Esophagus muscularis mucosa (tissue), 4 donors: ENCODE measurements around the gene ZNF8. TPM values are rescaled to one million over a fixed set of nuclear protein-coding genes. Genes with fewer than 3 reads are reported as not detected.

Experiments used
- DNase-seq: peaks from one replicate; pipeline ENCODE4 v3.0.0-alpha.2; 2017; ENCODE audit errors: extremely low spot score
- H3K27ac ChIP-seq, 4 donors: fragments of 200-600 bp; sonication (generic); replicated peaks in 1 of 4; 1 replicate in 3 of 4; 2 replicates in 1 of 4; pipeline ENCODE4 v1.5.1; 2016 to 2019; ENCODE audit warnings: mild to moderate bottlenecking in 1 of 4
- H3K27me3 ChIP-seq, 4 donors: fragments of 200-600 bp; sonication (generic); one replicate each; pipeline versions ENCODE4 v1.5.1 to v1.6.0; 2016 to 2019
- H3K36me3 ChIP-seq, 4 donors: fragments of 200-600 bp; sonication (generic); one replicate each; pipeline ENCODE4 v1.5.1; 2016 to 2019
- H3K4me1 ChIP-seq, 4 donors: fragments of 200-600 bp; sonication (generic); one replicate each; pipeline ENCODE4 v1.5.1; 2016 to 2019
- H3K4me3 ChIP-seq, 4 donors: fragments of 200-600 bp; sonication (generic); 1 replicate in 2 of 4; 2 replicates in 2 of 4; pipeline ENCODE4 v1.5.1; 2016 to 2019; ENCODE audit warnings: mild to moderate bottlenecking in 4 of 4, moderate library complexity in 1 of 4
- H3K9me3 ChIP-seq, 4 donors: fragments of 200-600 bp; sonication (generic); 1 replicate in 3 of 4; 2 replicates in 1 of 4; pipeline ENCODE4 v1.5.1; 2016 to 2019
- EP300 ChIP-seq: sonication (generic); formaldehyde crosslinking; IDR thresholded peaks from one replicate; pipeline ENCODE4 v1.6.1; 2017; ENCODE audit warnings: antibody characterized with exemption
- POLR2A ChIP-seq: fragments of 450-650 bp; IDR thresholded peaks from one replicate; pipeline ENCODE4 v1.6.1; 2017; ENCODE audit warnings: antibody characterized with exemption, moderate library complexity, mild to moderate bottlenecking, low read depth
- POLR2AphosphoS5 ChIP-seq, 2 donors: sonication (generic); formaldehyde crosslinking; IDR thresholded peaks; one replicate each; pipeline ENCODE4 v1.6.1; 2017; ENCODE audit warnings: antibody characterized with exemption in 2 of 2
- WGBS: methylation state at CpG from one replicate; pipeline ENCODE4 v1.1.5; 2018; 5-methylcytosine and 5-hydroxymethylcytosine counted together
- intact Hi-C: fragments of 100-400 bp; cut with DNase I; formaldehyde crosslinking; loops from one replicate; pipeline ENCODE4 v1.15.1; 2023
- total RNA-seq, 4 donors: library from RNA; depleted of rRNA; stranded (reverse); fragments of >200 nt; gene quantifications; one replicate each; pipeline versions ENCODE4 v1.1.0 to v1.2.1, GENCODE V29; 2016
- TF ChIP-seq, protein P1 (sequence below), 3 experiments: fragments of 200-600 bp in 2 of 3; fragments of 450-650 bp in 1 of 3; sonication (generic) in 2 of 3; IDR thresholded peaks; one replicate each; pipeline ENCODE4 v1.5.1; 2017 to 2019; ENCODE audit warnings: antibody characterized with exemption in 3 of 3, mild to moderate bottlenecking in 2 of 3, moderate library complexity in 1 of 3

The ZNF8 gene
- total RNA-seq, 4 donors from 2014 or later = 8.1 to 12.3 (median 10.3) TPM

DNA sequence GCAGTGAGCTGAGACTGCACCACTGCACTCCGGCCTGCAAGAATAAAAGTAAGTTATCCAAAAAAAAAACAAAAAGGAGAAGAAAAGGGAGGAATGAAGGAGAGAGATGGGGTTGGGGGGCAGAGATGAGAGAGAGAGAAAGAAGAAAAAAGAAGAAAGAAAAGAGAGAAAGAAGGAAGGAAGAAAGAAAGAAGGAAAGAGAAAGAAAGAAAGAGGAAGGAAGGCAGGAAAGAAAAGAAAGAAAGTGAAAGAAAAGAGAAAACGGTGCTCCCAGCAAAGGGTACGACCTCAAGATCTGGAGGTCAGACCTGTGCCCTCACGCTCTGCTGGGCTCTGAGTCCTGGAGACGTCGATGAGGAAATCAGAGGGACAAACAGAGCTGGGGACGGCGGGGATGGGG lies 70.8 kb downstream of the ZNF8 start:
- TF ChIP-seq, protein P1, sequence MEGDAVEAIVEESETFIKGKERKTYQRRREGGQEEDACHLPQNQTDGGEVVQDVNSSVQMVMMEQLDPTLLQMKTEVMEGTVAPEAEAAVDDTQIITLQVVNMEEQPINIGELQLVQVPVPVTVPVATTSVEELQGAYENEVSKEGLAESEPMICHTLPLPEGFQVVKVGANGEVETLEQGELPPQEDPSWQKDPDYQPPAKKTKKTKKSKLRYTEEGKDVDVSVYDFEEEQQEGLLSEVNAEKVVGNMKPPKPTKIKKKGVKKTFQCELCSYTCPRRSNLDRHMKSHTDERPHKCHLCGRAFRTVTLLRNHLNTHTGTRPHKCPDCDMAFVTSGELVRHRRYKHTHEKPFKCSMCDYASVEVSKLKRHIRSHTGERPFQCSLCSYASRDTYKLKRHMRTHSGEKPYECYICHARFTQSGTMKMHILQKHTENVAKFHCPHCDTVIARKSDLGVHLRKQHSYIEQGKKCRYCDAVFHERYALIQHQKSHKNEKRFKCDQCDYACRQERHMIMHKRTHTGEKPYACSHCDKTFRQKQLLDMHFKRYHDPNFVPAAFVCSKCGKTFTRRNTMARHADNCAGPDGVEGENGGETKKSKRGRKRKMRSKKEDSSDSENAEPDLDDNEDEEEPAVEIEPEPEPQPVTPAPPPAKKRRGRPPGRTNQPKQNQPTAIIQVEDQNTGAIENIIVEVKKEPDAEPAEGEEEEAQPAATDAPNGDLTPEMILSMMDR (IDR thresholded peaks at IDR 0.05) = no peak
- TF ChIP-seq POLR2A (no peak), POLR2AphosphoS5 (IDR thresholded peaks at IDR 0.05) (no peak), EP300 (no peak)
- Histone ChIP-seq H3K4me1 (peaks cover 9 to 31% (median 20%) of the 10 kb centered on the region in 4 donors), H3K27ac (no peak overlapping the region), H3K36me3 (peaks cover 0 to 6% (median 0%) of the 10 kb centered on the region in 4 donors), H3K27me3 (peaks cover 0 to 100% (median 39%) of the 10 kb centered on the region in 4 donors), H3K9me3 (no peaks in the 10 kb centered on the region), H3K4me3 (peak overlapping the region in 1 of 4 donors; percentile 27)
- DNase-seq = no peak
- intact Hi-C loops = no loop called here
- WGBS = 56% methylated on average over 8 of the region's 8 CpGs

DNA sequence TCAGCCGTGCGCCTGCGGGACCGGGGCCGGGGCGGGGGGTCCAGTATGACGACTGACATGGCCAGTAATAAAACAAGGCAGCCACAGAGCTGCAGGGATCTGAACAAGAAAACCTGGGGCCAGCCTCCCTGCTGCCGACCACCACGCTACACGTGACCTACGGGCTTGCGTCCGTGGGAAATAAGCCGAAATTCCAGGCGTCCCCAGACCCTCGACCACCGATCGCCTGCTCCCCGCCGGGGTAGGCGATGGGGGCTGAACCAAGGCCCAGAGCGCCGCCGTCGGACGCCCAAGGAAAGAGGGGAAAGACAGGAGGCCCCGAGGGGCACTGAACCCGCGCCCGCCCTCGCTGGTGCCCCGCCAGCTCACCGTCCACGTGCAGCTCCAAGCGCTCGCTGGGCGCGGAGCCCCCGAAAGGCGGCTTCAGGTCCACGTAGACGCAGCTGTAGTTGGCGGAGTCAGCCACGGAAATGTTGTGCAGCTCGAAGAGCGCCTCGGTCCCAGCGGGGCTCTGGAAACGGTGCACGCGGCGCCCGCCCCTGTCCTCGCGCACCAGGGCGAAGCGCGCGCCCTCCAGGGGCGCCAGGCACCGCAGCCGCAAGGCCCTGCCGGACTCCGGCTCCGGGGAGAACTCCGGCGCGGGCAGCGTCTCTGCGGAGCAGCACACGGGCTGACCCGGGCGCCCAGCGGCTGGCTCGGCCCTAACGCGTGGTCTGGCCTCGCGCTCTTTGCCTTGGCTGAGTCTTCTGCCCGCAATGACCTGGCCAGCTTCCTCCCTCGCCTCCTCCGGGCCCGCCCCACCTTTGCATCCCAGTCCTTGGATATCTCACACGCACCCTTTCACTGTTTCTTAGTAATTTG lies 71.5 kb downstream of the ZNF8 start:
- 43% methylated on average over 22 of the region's 84 CpGs for WGBS
- peak overlapping the region; percentile 12 to 27 (median 23) for H3K4me3 ChIP-seq
- DNase-seq = no peak
- H3K27me3 ChIP-seq = peaks cover 0 to 100% (median 44%) of the 10 kb centered on the region in 4 donors
- TF ChIP-seq, protein P1 (IDR thresholded peaks at IDR 0.05) = no peak
- no peak for TF ChIP-seq EP300
- TF ChIP-seq POLR2A = no peak
- no peak for TF ChIP-seq POLR2AphosphoS5 (IDR thresholded peaks at IDR 0.05)
- peaks cover 0 to 6% (median 0%) of the 10 kb centered on the region in 4 donors for H3K36me3 ChIP-seq
- H3K9me3 ChIP-seq = no peaks in the 10 kb centered on the region
- no peak overlapping the region for H3K27ac ChIP-seq
- H3K4me1 ChIP-seq = peaks cover 9 to 31% (median 20%) of the 10 kb centered on the region in 4 donors
- intact Hi-C loops = no loop called here

DNA sequence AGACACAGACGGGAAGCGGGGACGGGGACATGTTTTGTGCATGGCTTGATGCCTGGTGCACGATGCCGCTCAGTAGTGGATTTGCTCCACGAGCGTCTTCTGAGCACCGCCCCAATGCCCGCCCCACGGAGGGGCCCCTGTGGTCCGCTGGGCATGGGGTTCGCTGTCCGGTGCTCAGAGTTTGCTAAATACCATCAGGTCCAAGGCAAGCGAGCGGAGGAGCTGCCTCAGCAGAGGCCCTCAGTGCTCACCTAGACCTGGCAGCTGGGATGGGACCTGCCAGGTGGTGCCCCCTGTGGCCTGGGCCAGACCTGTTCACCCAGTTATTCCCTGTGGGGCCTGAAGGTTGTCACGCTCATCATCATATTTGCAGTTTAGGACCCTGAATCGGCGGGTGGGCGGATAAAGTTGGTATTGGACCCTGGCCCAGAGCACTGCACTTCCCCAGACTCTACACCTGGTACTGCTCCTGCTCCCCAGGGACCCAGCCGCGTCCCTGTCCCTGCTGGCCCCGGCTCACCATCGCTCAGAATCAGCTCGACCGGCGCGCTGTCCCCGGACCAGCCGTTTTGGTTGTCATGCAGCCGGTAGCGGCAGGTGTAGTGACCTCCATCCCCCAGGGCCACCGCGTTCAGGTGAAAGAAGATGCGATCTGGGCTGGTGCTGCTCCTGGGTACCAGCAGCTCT lies 72.3 kb downstream of the ZNF8 start:
- Histone ChIP-seq H3K27ac (no peak overlapping the region), H3K27me3 (peaks cover 0 to 100% (median 50%) of the 10 kb centered on the region in 4 donors), H3K9me3 (no peaks in the 10 kb centered on the region), H3K36me3 (peaks cover 0 to 6% (median 0%) of the 10 kb centered on the region in 4 donors), H3K4me1 (peaks cover 12 to 37% (median 23%) of the 10 kb centered on the region in 4 donors), H3K4me3 (peak overlapping the region in 2 of 4 donors; percentile 24 to 27)
- intact Hi-C loops = no loop called here
- no peak for DNase-seq
- WGBS = 75% methylated on average over 31 of the region's 34 CpGs
- TF ChIP-seq POLR2A = no peak
- TF ChIP-seq POLR2AphosphoS5 (IDR thresholded peaks at IDR 0.05) = no peak
- TF ChIP-seq EP300 = no peak
- TF ChIP-seq, protein P1 (IDR thresholded peaks at IDR 0.05) = no peak

DNA sequence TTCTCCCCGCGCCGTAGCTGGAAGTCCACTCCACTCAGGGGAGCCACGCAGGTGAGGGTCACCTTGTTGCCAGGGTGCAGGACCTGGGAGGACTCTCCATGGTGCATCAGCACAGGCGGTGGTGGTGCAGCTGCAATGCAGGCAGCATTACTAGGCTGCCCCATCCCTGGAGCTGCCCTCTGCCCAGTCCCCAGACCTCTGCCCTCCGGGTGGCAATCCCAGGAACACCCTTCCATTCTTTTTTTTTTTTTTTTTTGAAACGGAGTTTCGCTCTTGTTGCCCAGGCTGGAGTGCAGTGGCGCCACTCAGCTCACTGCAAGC lies 72.8 kb downstream of the ZNF8 start:
- H3K36me3 ChIP-seq = peaks cover 0 to 6% (median 0%) of the 10 kb centered on the region in 4 donors
- no peak overlapping the region for H3K27ac ChIP-seq
- no peak for DNase-seq
- intact Hi-C loops = no loop called here
- H3K4me1 ChIP-seq = peaks cover 17 to 42% (median 29%) of the 10 kb centered on the region in 4 donors
- peaks cover 0 to 100% (median 51%) of the 10 kb centered on the region in 4 donors for H3K27me3 ChIP-seq
- no peak overlapping the region for H3K4me3 ChIP-seq
- WGBS = 94% methylated on average over 9 of the region's 9 CpGs
- no peak for TF ChIP-seq EP300
- TF ChIP-seq POLR2A = no peak
- no peak for TF ChIP-seq POLR2AphosphoS5 (IDR thresholded peaks at IDR 0.05)
- TF ChIP-seq, protein P1 (IDR thresholded peaks at IDR 0.05) = no peak
- H3K9me3 ChIP-seq = no peaks in the 10 kb centered on the region
